Measurements from ENCODE around the gene YAE1. TPM values are rescaled to one million over a fixed set of nuclear protein-coding genes. Genes with fewer than 3 reads are reported as not detected.

YAE1 gene
- total RNA-seq, 1 donor from 2014 or later = 19.3 TPM

DNA sequence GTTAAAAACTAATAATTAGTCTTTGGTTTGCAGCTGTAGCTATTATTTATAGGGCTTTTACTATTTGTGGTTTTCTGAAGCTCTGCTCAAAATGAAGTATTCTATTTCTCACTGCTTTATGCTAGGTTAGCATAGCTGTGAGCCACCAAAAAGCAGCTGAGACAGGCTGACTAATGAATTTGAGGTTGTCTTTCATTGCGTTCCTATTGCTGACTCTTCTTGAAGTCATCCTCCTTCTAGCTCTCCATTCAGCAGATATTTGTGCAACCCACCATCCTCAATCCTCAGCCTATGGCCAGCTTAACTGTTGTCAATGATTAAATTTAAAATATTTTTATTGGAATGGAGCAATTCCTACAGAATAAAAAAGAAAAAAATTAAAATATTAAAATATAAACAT lies 55.1 kb downstream of the YAE1 start:
- Mint-ChIP-seq H3K4me1 (ENCODE audit: unreplicated experiment) (peaks cover 31% of the 10 kb centered on the region), H3K36me3 (ENCODE audit: unreplicated experiment) (peaks cover 7% of the 10 kb centered on the region), H3K9me3 (ENCODE audit: unreplicated experiment) (no peaks in the 10 kb centered on the region), H3K4me3 (ENCODE audit: unreplicated experiment) (no peak overlapping the region), H3K27me3 (ENCODE audit: unreplicated experiment) (no peaks in the 10 kb centered on the region), H3K27ac (ENCODE audit: unreplicated experiment) (no peak overlapping the region)
- TF ChIP-seq, protein P1, sequence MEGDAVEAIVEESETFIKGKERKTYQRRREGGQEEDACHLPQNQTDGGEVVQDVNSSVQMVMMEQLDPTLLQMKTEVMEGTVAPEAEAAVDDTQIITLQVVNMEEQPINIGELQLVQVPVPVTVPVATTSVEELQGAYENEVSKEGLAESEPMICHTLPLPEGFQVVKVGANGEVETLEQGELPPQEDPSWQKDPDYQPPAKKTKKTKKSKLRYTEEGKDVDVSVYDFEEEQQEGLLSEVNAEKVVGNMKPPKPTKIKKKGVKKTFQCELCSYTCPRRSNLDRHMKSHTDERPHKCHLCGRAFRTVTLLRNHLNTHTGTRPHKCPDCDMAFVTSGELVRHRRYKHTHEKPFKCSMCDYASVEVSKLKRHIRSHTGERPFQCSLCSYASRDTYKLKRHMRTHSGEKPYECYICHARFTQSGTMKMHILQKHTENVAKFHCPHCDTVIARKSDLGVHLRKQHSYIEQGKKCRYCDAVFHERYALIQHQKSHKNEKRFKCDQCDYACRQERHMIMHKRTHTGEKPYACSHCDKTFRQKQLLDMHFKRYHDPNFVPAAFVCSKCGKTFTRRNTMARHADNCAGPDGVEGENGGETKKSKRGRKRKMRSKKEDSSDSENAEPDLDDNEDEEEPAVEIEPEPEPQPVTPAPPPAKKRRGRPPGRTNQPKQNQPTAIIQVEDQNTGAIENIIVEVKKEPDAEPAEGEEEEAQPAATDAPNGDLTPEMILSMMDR (IDR thresholded peaks at IDR 0.05) = no peak
- no peak for DNase-seq (ENCODE audit: extremely low spot score, unreplicated experiment)

DNA sequence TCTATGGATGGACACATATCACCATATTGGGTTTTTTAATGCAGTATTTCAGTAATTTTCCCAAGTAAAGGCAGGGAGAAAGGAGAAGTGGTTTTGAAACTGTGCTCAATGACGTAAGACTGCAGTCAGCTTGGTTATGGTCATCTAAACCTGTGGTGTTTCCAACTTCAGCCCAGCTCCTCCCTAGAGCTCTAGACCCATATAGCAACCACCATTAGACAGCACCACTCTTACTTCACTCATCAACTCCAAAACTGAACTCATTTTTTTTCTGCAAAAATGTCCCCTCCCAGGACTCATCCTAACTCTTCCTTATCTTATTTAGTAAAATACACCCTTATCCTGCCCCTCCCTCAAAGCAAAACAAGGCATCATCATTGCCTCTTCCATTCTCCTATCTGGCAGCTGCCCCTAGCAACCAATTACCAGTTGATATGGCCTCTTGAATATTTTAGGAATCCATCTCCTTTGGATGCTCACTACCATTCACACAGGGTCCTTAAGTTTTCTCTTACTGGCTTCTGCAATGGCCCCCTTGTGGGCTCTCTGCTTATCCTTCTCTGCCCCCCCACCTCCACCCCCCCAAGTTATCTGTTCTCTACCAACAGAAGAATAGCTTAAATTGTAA lies 55.7 kb downstream of the YAE1 start:
- no peaks in the 10 kb centered on the region for H3K9me3 Mint-ChIP-seq (ENCODE audit: unreplicated experiment)
- no peak for DNase-seq (ENCODE audit: extremely low spot score, unreplicated experiment)
- peaks cover 36% of the 10 kb centered on the region for H3K4me1 Mint-ChIP-seq (ENCODE audit: unreplicated experiment)
- TF ChIP-seq, protein P1 (IDR thresholded peaks at IDR 0.05) = no peak
- peak overlapping the region; percentile 87 for H3K4me3 Mint-ChIP-seq (ENCODE audit: unreplicated experiment)
- no peaks in the 10 kb centered on the region for H3K27me3 Mint-ChIP-seq (ENCODE audit: unreplicated experiment)
- H3K27ac Mint-ChIP-seq (ENCODE audit: unreplicated experiment) = no peak overlapping the region
- H3K36me3 Mint-ChIP-seq (ENCODE audit: unreplicated experiment) = peaks cover 7% of the 10 kb centered on the region

Other genes with a start within 250 kb of the YAE1 start
- 30.5 and 34.3 TPM in 2 replicates for gene RALA, start 57.2 kb downstream of the YAE1 start, total RNA-seq

All from osteocyte (in vitro differentiated cells).